ENCODE data around the gene NAPB.
"Not testable (repeated sequence)": the region's sequence is repeated elsewhere in the genome, so short reads cannot be mapped to it uniquely, and the experiment has no call there.

NAPB gene

DNA sequence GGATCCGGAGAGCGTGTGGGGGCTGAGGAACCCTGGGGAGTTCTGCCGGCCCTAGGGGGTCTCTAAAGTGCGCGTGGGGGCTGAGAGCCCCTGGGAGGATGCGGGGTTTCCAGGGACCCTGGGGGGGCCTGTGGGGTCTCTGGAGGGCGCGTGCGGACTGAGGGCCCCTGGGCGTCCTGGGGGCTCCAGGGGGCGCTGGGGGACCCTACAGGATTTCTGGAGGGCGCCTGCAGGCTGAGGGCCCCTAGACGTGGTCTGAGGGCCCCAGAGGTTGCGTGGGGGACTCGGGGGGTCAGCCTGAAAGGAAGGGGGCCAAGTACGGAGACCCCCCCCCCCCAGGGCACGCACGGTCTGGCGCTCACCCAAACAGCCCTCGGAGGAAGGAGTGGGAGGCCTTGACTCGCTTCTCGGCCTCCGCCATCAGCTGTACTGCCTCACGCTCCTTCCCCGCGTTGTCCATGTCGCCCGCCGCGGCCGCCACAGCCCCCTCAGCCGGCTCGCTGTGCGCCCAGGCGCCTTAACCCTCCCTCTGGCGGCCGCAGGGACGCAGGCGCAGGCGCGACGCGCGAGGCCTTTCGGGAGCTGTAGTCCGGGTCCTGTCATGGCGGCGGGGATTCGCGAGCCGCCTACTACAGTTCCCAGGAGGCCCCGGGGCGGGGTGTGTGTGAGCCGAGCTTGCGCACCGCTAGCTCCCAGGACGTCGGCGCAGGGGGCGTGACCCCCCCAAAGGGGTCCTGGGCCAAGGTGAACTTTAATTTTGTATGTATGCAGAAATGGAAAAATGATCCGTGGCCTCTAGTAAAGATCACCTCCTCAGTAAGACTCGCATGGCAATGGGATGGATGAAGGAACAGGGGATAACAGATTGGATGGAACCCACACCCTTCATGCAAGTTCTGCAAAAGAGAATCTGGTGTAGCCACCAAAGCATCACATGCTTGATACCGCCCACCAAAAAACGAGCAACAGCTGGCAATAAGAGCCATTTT is at the start of gene NAPB:
NAPB (minus strand) TSS at position 546 of the 989 bp plus-strand sequence; CDS start at position 460, 86 bp downstream.
- DNase-seq = peak; percentile 84 to 91

DNA sequence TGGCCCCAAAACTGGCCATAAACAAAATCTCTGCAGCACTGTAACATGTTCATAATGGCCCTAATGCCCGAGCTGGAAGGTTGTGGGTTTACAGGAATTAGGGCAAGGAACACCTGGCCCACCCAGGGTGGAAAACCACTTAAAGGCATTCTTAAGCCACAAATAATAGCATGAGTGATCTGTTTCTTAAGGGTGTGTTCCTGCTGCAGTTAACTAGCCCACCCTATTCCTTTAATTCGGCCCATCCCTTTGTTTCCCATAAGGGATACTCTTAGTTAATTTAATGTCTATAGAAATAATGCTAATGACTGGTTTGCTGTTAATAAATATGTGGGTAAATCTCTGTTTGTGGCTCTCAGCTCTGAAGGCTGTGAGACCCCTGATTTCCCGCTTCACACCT is 45.7 kb upstream of the NAPB start:
- DNase-seq = not testable (repeated sequence)

DNA sequence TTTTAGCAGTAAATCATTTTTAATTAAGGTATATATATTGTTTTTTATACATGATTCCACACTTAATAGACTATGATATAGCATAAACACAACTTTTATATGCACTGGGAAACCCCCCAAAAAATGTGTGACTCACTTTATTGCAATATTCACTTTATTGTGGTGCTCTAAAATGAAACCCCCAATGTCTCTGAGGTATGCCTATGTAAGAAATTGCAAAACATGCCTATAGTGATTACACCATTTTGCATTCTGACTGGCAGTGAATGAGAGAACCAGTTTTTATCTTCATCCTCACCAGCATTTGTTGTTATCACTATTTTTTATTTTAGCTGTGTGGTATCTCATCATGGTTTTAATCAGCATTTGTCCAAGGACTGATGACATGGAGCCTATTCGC is 39.9 kb upstream of the NAPB start:
- no peak for DNase-seq

DNA sequence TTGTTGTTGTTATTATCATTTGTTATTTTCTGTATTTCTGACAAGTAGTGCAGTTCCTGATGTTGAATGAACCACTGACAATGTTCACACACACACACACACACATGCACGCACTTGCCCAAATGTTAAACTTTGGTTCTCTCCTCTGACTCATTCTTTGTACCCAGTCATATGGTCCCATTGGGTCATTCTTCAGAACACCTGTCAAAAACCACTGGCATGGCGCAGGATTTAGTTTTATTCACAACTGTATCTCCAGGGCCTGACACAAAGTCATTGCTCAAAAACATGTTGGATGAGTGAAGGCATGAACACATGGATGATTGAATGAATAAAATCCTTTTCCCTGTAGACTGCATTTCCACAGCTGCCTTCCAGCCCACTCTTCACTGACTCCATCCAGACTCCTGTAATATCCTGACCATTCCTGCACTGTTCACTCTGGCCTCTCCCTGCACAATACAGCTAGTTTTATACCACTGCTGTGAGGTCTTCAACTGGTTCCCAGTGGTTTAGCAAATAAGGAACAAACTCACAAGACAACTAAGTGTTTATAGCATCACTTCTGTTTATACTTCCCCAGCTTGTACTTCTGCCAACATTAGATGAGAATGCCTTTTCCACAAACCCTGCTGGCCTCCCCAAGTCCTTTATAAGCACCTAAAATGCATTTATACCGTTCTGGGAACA is 38.3 kb upstream of the NAPB start:
- no peak for DNase-seq

DNA sequence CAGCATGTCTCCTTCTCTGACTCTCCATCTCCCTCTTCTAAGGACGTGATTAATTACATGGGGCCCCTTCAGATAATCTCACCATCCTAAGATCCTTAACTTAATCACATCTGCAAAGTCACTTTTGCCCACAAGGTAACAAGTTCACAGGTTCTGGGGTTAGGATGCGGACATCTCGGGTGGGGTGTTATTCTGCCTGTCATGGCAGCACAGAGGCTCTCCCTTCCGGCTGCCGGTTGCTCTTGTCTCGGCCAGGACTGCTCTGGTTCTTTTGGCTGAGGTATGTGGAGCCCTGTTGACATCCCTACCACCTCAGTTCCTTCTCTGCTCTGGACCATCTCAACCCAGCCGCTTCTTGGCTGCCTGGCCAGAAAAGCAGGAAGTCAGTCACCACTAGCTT is 35.6 kb upstream of the NAPB start:
- no peak for DNase-seq

DNA sequence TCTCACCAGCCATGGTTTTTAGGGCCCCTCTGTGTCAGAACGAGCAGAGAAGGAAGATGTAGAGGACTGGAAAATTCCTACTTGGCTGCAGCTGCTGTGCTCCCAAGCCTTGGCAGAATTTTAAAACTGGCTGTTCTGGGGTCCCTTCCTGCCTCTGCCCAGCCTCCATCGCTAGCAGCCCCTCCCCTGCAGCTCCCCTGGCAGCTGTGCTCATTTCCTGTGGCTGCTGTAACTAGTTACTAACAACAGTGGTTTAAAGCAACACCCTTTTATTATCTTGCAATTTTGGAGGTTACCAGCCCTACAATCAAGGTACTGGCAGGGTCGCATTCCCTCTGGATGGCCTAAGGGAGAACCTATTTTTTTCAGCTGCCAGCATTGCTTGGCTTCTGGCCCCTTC is 35.1 kb upstream of the NAPB start:
- no peak for DNase-seq

- no peak for DNase-seq
Measured at GRCh38 chr20:23455639-23456038, 34.4 kb upstream of the NAPB start.

- DNase-seq = no peak
Measured at GRCh38 chr20:23454816-23455215, 33.5 kb upstream of the NAPB start.

DNA sequence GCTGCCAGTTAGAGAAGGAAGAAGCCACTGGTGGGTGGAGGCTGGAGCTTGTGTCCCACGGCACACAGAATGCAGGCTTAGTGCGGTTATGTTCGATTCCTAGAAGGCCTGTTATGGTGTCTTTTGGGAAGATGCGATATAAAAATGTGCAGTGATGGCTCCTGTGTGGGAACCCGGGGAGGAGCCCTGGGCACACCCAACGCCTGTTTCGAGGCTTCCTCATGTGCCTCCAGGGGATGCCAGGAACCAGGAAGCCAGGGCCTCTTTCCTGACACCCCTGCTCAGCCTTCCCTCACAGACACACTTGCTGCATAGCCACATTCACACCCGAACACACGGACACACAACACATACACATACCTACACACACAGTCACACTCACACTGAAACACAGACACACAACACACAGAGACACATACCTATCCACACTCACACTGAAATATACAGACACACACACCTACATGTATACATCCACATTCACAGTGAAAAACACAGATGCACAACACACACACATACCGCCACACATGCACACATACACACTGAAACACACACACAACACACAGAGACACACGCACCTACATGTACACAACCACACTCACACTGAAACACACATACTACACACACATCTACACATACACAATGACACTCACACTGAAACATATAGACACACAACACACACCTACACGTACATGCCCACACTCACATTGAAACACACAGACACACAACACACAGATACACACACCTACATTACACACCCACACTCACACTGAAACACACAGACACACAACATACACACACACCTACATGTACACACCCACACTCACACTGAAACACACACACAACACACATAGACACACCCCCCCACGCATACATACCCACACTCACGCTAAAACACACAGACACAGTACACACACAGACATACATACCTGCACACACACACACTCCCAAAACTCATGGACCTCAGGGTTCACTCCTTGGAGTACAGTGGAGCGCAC is 32.6 kb upstream of the NAPB start:
- DNase-seq = no peak

DNA sequence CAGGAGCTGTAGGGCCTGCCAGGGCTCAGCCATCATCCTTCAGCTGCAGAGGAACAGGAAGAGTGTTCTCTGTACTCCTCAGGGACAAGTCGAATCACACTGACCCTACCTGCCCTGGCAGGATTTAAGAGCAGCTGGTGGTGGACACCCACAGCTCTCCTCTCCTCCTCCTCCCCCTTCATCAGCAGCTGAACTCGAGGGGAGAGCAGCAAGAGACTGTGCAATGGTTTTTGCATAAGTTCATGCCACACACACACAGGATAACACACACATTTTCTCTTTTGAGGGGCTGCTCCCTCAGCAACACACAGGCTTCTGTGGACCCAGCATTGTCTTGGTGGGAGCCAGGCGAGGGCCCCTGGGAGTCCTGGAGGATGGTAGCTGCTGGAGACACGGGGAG is 31.5 kb upstream of the NAPB start, which contains the start of gene CST11:
CST11 (minus strand) TSS at position 101 of the 400 bp plus-strand sequence; CDS start at position 36, 65 bp downstream.
- DNase-seq = no peak

- DNase-seq = no peak
Measured at GRCh38 chr20:23451956-23452487, 30.7 kb upstream of the NAPB start.

GRCh38 chr20:23450877-23451276 is 29.6 kb upstream of the NAPB start:
- DNase-seq = no peak

DNA sequence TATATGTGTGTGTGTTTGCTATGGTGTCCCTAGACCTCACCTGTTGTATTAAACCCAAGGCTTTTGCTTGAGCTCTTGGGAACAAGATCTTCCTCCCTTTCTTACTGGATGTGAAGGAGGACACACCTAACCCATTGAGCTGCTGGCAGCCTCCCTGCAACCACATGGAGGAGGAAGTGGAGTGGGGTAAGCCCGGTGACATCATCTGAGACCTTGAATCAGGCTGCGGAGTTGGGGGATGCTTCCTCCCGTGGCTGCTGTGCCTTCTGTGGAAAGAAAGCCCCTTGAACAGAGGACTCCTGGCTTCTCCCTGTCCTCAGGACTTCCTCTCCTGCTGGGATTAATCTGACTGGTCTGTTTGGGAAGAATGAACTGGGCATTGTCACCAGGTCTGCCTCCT is 28.1 kb upstream of the NAPB start:
- no peak for DNase-seq

DNA sequence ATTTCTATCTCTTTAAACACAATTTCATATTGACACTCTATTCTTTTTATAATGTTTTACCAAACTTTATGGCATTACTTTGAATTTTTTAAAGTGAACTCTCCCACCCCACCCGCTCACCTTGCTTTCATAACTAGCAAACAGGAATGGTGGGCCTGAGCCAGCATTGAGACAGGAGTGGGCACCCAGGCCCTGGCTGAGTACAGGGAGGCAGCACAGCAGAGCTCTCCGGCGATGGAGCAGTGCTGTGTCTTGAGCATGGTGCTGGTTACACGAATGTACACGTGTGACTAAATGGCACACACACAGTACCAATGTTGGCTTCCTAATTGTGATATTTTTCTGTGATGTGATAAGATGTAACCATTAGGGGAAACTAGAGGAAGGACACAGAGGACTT is 26.9 kb upstream of the NAPB start:
- DNase-seq = no peak

GRCh38 chr20:23446505-23446904 is 25.2 kb upstream of the NAPB start:
- DNase-seq = peak; percentile 34

DNA sequence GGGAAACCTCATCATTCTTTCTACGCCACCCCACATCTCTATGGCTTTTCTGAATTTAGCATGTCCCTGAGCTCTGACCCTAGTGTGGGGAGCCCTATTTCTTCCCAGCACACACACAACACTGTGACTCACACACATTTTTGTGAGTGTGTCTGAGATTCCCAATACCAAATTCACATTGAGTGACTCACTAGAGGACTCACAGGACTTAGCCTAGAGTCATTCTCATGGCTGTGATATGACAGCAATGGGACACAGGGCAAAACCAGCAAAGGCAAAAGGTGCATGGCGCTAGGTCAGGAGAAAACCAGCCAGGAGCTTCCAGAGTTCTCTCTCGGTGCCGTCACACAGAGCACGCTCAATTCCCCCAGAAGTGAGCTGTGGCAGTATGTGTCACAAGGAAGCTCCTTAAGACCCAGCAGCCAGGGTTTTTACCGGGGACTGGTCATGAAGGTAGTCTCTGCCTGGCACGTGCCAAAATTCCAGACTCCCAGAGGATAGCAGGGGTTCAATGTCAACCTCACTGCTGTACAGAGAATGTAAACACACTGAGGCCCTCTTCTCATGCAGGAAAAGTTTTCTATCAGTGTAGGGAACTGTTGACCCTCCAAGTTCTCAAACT is 24.4 kb upstream of the NAPB start:
- DNase-seq = no peak

- no peak for DNase-seq
Measured at GRCh38 chr20:23444859-23445258, 23.6 kb upstream of the NAPB start.

DNA sequence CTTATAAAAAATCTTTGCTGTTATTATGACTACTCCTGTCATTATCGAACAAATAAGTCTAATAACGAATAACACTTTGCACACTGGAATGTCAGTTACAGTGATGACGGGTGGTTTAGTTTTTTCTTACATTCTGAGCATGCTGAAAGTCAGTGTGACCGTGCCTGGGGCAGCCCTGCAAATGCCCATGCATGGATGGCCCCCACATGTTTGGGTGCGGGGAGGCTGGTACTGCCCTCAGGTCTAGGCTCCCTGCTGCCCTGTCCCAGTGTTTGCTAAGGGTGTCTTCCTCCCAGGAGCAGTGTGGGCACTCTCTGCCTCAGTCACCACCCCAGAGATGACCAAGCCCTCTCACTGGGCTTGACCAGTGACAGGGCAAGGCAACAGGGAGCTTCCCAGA is 21.1 kb upstream of the NAPB start:
- no peak for DNase-seq

GRCh38 chr20:23441850-23442313 is 20.6 kb upstream of the NAPB start:
- DNase-seq = peak; percentile 66 to 68

- DNase-seq = no peak
Measured at GRCh38 chr20:23440004-23440403, 18.7 kb upstream of the NAPB start.

- no peak for DNase-seq
Measured at GRCh38 chr20:23438661-23439060, 17.4 kb upstream of the NAPB start.
